Stimulated activated CD8-positive, alpha-beta memory T cell treated with anti-CD3 and anti-CD28 coated beads, Interleukin-4, amount 100 ng/mL, for 4 hours (primary cell): ENCODE measurements around the gene ABLIM3.

Source experiments
- DNase-seq, 2 donors: peaks; one replicate each; pipeline ENCODE4 v3.0.0-alpha.2; 2020; ENCODE audit warnings: low read depth in 2 of 2, low spot score in 1 of 2

The ABLIM3 gene

DNA sequence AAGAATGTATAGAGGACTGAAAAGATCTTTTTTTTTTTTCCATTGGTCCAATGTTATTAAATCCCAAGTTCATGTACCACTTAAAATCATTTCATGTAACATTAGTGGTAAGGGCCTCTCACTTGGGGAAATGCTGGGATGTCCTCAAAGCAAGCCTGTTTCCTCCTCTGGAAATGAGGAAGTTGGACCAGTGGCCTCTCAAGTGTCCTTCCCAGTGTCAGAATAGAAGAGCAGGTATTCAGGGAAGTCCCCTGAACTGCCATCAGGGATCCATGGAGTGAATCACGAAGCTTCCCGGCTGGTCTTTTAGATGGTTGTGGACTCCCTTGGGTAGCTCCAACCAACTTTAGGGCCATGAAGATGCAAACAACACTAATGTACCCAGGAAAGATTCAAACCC lies 75.2 kb downstream of the ABLIM3 start:
- no peak for DNase-seq

DNA sequence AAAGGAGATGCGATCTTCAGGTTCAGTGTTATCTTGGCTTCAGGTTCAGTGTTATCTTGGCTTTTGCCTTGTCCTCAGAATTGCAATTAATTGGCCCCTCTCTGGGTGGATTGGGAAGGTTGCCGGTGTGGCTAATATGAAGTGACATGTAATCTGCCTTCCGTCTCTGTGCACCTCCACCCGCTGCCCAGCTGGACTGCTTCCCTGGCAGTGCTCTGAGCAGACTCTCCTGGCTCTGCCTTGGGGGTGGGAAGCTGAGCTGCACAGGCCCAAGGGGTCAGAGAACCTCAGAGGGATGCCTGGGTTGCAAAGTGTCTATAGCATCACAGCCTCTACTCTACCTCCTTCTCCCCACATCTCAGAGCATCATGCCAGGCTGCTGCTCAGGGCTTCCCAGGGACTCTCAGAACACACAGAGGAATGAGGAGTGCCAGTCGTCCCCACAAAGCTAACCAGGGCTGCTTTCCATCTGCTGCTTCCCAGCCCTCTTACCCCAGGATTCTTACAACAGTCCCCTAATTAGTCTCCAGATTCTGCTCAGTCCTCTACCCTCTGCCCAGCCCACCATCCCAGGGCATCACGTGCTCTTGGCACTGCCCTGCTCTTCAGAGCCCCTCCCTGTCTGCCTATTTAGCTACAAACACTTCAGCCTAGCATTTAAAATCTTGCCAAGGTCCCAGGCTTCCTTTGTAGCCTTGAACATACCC lies 76.0 kb downstream of the ABLIM3 start:
- no peak for DNase-seq

DNA sequence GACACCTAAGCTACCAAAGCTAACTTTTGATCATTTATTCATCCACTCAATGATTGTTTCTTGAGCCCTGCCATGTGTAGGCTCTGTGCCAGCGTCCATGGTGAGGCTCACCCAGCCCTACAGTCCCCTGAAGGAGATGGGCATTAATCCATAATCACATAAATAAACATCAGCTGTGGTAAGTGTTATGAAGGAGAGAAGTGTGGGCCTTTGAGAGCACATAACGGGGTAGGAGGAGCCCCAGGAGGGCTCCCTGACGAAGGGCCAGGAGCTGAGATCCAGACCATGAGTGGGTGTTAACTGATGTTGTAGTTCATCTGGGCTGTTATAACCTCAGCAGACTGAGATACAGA lies 76.5 kb downstream of the ABLIM3 start:
- DNase-seq = no peak

DNA sequence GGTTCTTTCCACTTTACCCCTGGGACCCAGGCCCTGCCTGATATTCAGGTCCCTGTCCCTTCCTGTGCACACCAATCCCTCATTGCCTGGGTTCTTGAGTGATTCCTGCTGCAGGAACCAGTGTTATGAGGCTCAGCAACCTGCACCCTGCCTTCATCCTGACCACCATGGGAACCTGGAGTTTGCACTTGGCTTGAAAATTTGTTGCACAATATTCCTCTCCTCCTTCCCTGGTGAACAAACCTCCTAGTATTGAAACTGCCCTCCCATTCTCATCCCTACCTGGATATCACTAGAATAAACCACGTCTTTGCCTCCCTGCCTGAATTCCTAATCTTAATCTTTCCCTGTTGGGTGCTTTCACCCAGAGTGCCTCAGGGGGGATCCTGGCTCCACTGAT lies 78.3 kb downstream of the ABLIM3 start:
- DNase-seq = no peak

DNA sequence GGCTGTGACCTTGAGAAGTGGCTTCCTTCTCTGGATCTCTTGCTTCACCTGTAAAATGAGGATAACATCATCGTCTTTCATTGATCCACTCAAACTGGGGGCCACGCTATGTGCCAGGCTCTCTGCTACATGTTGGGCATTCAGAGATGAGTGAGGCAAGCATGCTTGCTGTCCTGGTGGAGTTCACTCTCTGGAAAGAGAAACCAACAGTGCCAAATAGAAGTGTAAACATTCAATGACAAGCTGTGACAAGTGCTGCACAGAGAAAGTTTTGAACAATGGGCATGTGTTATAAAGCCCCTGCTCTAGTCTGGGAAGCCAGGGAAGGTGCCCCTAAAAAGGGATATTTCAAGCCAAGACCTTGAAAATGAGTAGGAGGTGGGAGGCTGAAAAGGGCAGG lies 79.5 kb downstream of the ABLIM3 start:
- no peak for DNase-seq

DNA sequence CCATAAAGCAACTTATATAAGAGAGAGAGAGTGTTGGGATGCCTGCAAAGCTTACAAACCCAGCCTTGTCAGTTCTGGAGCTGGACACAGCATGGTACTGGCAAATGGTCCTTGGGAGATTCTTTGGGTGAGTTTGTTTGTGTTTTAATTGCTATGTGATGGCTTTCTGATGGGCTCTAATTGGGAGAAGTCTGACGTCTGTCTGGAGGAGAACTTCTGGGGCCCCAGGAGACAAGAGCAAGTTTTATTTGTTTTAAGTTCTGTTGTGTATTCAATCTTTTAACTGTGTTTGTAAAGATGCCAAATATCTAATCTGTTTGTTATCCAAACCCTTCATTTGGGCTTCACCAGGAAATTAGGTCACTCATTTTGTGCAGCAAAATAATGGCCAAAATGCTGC lies 80.0 kb downstream of the ABLIM3 start:
- no peak for DNase-seq

DNA sequence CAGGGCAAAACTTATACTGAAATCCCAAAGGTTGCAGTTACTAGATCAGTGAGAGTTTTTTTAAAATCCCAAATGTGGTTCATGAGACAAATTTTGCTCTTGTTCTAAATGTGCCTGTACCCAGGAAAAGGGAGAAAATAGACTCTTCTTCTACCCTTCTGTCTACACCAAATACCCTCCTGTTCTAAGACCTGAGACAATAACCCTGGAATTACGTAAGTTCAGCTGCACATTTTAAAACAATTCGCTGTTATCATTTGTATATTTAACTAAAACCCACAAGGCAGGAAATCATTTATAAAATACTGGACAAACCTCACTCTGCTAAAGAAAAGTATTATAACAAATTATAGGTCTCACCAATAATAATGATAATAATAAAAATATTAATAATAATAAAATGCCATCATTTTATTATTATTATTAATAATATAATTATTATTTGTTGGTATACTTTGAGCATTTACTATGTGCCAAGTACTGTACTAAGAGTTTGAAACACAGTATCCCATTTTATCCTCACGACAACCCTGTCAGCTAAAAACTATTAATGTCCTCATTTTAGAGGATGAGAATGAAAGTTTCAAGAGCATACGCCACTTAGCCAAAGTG lies 80.5 kb downstream of the ABLIM3 start:
- no peak for DNase-seq

DNA sequence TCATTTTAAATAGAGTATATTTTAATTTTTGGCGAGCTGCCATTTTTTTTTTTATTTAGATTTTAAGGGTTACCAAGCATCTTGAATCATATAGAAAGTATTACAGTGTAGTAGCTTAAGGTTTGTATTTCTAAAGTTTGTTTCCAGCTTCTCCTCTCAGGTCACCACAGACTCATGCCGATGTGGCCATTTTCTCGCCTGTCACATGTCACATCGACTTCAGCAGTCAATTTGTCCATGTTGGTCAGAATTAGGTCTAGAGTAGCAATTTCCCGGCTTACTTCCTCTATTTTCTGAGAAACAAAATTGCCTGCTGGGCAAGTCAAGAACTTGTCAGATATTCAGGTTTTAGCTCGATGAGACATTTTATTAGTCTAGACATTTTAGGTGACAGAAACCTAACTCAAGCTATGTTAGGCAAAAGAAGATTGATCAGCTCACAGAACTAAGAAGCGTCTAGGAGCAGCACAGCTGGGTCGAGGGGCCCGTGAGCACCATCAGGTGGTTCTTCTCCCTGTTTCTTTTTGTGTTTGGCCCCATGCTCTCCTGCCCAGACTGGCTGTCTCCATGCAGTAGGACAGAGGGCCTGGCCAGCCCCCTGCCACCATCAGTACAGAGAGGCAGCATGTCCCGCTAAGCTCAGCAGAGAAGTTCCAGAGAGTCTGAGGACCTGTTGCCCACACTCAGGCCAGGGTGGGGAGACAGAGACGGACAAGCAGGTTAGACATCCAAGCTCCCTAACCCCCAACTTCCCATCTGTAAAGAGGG lies 82.0 kb downstream of the ABLIM3 start:
- DNase-seq = no peak

DNA sequence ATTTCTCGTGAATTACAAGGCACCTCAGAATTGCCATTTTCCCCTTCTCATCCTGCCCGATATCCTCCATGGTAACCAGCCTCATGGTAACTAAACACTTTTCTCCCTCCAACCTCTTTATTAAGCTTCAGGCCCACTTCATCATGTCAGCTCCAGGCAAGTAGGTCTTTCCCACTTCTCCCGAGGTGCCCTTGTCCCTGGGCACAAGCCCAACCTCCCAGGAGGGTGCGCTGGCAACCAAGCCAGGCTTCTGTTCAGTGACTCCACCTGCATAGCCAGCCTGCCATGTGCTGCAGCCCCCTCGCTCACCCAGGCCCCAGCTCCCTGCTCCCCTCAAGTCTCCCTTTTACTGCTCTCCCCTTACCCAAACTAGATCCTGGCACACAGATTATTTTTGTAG lies 83.0 kb downstream of the ABLIM3 start:
- DNase-seq = no peak

DNA sequence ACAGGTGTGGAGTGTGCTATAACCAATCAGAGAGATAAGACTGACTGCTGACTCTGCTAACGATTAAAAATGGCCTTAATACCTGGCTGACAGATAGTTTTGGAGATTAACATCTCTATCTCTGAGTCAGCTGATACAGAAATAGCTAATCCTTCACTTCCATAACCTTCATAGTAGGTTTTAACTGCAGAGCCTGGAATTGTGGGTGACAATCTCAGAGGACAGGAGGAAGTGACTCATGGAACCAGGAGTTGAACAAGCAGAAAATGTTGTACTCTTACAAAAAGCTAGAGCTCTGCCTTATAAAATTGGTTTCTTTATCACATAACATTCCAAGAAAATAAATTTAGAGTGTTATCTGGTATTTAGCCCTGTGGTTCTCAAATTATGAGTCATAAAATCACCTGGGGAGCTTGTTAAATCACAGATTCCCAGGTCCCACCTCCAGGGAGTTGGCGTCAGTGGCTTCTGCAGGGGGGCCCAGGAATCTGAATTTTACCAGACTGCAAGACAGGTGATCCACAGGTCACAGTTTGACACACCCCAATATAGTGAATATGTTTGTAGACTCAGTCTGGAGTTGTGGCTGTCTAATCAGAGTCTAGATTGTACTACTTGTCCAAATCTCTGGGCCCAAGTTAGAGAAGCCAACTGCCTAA lies 86.0 kb downstream of the ABLIM3 start:
- DNase-seq = no peak

DNA sequence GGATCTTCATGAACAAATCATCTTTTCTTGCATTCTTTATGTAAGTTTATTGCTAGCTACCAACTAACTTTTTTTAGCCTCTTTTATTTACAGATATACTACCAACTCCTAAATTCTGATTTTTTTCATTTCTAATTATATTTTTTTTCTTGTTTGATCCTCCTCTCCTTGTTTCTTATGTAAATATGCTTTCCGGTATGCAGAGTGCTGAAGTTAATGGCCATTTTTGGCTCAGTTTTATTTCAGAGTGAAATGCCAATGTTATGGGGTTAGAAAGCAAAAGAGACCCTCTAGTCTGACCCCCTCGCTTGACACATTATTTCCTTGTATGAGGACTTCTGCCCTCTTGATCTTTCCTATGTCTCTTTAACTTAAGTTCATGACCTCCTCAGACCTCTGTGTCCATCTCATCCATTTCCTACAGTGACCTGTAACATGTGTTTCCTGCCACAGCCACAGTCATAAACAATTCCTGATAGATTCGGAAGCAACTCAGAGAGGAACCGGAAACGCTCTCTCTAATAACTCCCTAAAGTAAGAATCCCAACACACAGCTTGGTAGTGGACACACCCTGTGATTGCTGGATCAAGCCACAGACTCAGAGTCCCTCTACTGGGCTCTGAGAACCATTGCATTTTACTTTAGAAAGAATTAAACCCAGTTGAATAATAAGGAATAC lies 87.5 kb downstream of the ABLIM3 start:
- DNase-seq = no peak

DNA sequence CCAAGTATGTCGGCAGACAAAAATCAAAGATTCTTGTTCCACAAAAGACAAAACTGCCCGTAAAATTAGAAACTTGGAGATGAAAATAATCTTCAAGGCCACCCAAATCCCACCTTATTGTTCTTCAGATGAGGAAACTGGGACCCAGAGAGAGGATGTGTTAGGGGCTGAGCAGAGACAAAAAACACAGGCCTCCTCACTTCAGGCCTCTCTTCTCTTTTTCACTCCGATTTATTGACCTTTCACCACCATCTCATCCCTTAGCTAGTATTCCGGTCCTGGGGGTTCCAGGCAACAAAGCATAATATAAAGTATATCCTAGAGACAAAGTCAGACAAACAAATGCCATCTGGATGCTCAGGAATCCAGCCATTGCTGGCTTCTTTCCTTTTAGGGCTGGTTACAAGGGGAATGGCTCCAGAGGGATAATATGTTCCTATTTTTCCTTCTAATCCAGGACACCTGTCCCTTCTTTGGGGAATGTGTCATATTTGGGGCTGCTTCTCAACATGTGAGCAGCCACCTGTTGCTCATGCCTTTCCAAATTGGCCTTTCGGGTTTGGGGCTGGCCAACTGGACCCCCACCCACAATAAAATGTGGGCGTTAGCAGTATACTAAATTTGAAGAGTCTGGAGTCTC lies 88.1 kb downstream of the ABLIM3 start:
- no peak for DNase-seq

DNA sequence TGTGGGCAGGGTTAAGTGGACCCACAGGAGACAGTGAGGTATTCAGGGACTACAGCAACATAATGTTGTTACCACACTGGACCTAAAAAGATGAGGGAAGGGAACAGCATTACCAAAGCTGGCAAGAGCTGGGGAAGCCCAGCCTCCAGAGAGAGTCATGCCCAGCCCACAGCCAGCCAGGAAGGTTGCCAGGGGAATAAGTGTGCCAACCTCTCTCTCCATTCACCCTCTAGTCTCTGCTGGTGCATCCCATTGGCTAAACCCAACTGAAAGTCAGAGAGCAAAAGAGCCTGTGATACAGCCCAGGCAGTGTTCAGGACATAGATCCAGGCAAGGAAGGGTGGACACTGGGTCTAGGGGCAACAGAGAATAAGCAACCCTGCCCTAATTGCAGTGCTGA lies 94.5 kb downstream of the ABLIM3 start:
- no peak for DNase-seq

DNA sequence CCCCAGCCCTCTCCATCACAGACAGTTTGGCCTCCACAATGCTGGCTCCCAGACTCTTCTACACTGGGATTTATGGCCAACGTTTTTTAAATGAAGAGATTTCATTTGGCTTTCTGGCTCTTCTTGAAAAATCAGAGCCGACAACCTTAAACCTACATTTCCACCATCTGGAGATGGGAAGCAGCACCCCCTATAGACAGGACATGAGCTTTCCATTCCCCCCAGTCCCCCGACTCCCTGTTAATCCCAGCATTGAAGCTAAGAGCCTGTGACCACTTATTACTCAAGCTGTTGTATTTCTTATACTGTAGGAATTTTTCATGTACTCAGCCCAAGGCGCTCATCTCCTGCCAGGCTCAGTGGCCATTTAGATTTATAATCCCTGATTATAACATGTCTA lies 96.4 kb downstream of the ABLIM3 start:
- no peak for DNase-seq

DNA sequence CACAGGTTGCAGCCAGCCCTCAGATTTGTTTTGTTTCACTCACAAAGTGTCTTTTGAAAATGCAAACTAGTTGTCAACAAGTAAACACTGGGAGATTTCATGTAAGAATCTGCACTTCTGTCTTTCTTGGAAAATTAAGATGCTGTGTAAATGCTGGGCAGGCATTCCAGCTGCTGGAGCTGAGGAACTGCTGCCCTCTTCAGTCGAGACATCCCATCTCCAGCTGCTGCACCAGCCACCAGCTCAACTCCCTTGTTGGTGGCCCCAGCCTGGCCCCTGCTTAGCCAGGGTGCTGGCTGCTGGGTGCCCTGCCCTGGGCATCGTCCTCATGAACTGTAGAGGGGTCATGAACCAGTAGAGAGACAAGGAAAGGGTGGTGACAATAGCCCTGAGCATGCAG lies 97.2 kb downstream of the ABLIM3 start:
- DNase-seq = no peak

DNA sequence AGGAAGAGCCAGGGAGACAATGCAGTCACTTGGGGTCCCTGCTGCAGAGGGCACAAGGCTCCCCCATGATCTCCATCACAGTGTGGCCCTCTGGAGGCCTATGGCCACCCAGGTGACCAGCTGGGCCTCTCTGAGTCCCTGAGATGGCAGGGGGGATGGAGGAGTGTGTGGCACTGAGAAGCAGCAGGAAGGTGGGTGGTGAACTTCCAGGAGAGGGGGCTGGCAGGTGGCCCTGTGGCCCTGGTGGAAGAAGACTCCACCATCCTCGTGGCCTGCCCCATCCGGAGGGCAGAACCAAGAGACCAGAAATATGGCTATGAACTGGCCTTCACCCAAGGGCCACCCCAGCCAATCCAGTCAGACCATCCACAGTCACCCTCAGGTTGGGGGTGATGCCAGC lies 98.6 kb downstream of the ABLIM3 start:
- DNase-seq = no peak

DNA sequence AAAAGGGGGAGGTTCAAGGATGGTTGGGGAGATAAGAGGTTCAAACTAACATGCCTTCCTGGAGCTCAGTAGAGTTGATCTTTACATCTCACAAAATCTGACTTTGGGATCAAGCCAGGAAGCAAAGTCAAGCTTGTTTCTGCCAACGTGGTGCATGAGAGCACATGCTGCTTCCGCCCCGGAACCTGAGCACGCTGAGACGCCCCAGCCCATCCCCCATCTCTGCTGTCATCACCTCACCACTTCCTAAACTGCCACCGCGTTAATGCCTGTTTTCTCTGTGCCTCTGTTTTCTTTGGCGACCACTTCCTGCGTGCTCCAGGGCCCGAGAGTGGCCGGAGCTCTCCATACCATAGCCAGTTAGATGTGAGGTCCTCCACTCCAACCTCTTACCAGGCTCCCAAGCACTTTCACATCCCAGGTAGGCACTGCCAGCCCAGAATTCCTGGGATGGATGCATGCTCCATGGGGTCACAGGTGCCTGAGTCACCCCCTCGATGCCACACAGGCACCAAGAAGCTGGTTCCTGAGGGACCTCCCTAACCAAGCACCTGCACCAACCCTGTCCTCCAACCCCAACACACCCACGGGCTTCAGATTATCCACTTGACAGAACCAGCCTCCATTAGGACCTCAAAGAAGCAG lies 99.2 kb downstream of the ABLIM3 start:
- DNase-seq = peak; percentile 43 to 69

DNA sequence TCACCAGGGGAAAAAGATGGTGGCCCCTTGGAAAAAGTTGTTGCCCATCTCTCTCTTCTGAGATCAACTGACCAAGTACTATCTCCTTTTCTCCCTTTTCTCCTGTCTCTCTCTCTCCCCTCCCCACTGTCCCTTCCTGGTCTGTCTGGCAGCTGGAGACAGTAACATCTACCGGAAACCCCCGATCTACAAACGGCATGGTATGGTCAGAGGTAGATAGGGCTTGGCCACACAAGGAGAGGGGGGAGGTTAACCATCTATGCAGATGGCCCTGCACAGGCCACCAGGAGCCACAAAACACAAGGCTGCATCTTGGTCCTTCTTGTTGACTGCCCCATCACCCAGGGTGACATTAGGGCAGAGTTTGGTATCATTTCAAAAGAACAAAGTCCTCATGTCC lies 101.0 kb downstream of the ABLIM3 start:
- DNase-seq = no peak

DNA sequence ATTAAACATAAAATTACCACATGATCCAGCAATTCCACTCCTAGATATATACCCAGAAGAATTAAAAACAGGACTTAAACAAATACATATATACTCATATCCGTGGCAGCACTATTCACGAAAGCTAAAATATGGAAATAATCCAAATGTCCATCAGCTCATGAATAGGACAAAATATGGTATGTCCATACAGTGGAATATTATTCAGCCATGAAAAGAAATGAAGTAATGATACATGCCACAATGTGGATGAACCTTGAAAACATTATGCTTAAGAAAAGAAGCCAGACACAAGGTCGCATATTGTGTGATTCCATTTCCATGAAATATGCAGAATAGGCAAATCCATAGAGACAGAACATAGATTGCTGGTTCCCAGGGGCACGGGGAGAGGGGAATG lies 105.6 kb downstream of the ABLIM3 start:
- no peak for DNase-seq

DNA sequence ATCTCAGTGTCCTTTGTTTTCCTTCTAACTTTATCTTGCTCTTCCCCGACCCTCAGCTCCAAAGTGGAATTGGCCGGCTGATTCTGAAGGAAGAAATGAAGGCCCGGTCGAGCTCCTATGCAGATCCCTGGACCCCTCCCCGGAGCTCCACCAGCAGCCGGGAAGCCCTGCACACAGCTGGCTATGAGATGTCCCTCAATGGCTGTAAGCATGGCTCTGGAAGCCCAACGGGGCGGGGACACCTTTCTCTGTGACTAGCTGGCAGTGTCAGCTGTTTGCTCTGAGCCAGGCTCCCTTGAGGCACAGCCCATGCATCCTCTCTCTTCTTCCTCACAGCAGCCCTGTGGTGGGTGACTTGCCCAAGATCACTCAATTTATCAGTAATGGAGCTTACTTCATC lies 106.4 kb downstream of the ABLIM3 start:
- no peak for DNase-seq

DNA sequence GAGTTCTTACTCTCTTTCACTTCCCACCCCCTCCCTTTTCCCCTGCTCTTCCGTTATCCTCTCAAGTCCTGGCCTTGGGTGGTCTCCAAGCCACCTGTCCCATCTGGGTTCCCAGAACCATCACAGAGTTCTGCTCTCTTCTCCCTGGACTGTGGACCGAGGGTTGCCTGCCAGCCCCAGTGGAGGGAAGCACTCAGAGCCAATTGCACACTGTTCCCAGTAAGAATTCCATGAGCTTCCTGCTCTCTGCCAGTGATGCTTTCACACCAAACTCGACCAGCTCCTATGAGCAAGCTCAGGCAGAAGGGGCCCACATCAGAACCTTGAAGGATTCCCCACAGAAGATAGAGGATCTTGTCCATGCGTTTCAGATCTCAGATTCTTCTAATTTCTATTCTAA lies 110.3 kb downstream of the ABLIM3 start:
- no peak for DNase-seq
